CD4-positive, alpha-beta memory T cell (primary cell): ENCODE data around the gene ACOT12. TPM values are rescaled to one million over a fixed set of nuclear protein-coding genes. Genes with fewer than 3 reads are reported as not detected.
A peak's percentile ranks its signal among the peaks of the same experiment; 100 is the strongest.

ENCODE experiments used
- CTCF ChIA-PET: fragments of 350-600 bp; sonication (Branson Sonifier 250); formaldehyde crosslinking; loops from one replicate; lab custom pipeline; 2021; ENCODE audit warnings: inconsistent platforms; ENCODE audit not compliant: partially characterized antibody; lab: Charles Lee
- POLR2A ChIA-PET: fragments of 350-600 bp; sonication (Branson Sonifier 250); formaldehyde crosslinking; loops from one replicate; lab custom pipeline; 2021; ENCODE audit not compliant: partially characterized antibody; lab: Charles Lee
- DNase-seq, 5 donors: peaks; one replicate each; pipeline versions ENCODE4 v3.0.0 to v3.0.0-alpha.2; 2020 to 2022; ENCODE audit warnings: mixed read lengths in 1 of 5
- H3K27ac ChIP-seq: one replicate; pipeline ENCODE4 v1.7.0; 2013; ENCODE audit warnings: low read depth, low read length
- H3K27me3 ChIP-seq: 2 replicates; pipeline ENCODE4 v1.7.0; 2013; ENCODE audit warnings: mild to moderate bottlenecking, low read length, moderate library complexity; ENCODE audit not compliant: insufficient read depth
- H3K36me3 ChIP-seq: 2 replicates; pipeline ENCODE4 v1.7.0; 2013; ENCODE audit warnings: mild to moderate bottlenecking, low read length, moderate library complexity; ENCODE audit not compliant: insufficient read depth
- H3K4me1 ChIP-seq: 2 replicates; pipeline ENCODE4 v1.7.0; 2013; ENCODE audit warnings: mild to moderate bottlenecking, low read length, moderate library complexity; ENCODE audit not compliant: insufficient read depth
- H3K4me3 ChIP-seq, 2 donors: one replicate each; pipeline ENCODE4 v1.7.0; 2013; ENCODE audit warnings: low read length in 2 of 2, mild to moderate bottlenecking in 1 of 2
- H3K9me3 ChIP-seq, 2 donors: one replicate each; pipeline ENCODE4 v1.7.0; 2013; ENCODE audit warnings: low read length in 2 of 2, control low read depth in 1 of 2; ENCODE audit not compliant: control insufficient read depth in 1 of 2
- H3K27ac Mint-ChIP-seq, 7 donors: one replicate each; pipeline ENCODE4 v1.8.0; 2020 to 2021; ENCODE audit warnings: mixed read lengths in 7 of 7, mild to moderate bottlenecking in 6 of 7, inconsistent platforms in 3 of 7, moderate library complexity in 3 of 7
- H3K27me3 Mint-ChIP-seq, 2 donors: one replicate each; pipeline ENCODE4 v1.8.0; 2020 to 2021; ENCODE audit warnings: mixed read lengths in 2 of 2
- H3K36me3 Mint-ChIP-seq, 2 donors: one replicate each; pipeline ENCODE4 v1.8.0; 2020 to 2021; ENCODE audit warnings: mixed read lengths in 2 of 2, inconsistent platforms in 1 of 2, mild to moderate bottlenecking in 1 of 2
- H3K4me1 Mint-ChIP-seq, 4 donors: one replicate each; pipeline ENCODE4 v1.8.0; 2020 to 2021; ENCODE audit warnings: mixed read lengths in 4 of 4, mild to moderate bottlenecking in 1 of 4
- H3K4me3 Mint-ChIP-seq, 8 donors: one replicate each; pipeline ENCODE4 v1.8.0; 2020 to 2021; ENCODE audit warnings: mixed read lengths in 8 of 8, mild to moderate bottlenecking in 7 of 8, moderate library complexity in 6 of 8, inconsistent platforms in 3 of 8
- H3K9me3 Mint-ChIP-seq, 8 donors: one replicate each; pipeline ENCODE4 v1.8.0; 2020 to 2021; ENCODE audit warnings: mixed read lengths in 8 of 8, mild to moderate bottlenecking in 5 of 8, inconsistent platforms in 3 of 8, moderate library complexity in 1 of 8
- intact Hi-C: fragments of 100-400 bp; cut with micrococcal nuclease; formaldehyde crosslinking; loops from one replicate; pipeline ENCODE4 v1.15.1; 2023
- polyA plus RNA-seq, 2 donors: library from polyadenylated mRNA; unstranded; fragments of 300-500 nt; fragmentation: Illumina TruSeq; gene quantifications; one replicate each; pipeline ENCODE4 v1.2.3, GENCODE V29; 2021
- total RNA-seq, 2 experiments: library from RNA; stranded (reverse); gene quantifications; one replicate each; pipeline ENCODE4 v1.2.3, GENCODE V29; 2021

The ACOT12 gene
- total and polyA plus RNA-seq, 4 experiments from 2014 or later: 0.41 TPM; not detected in 3

GRCh38 chr5:81314581-81314980 lies 79.4 kb downstream of the ACOT12 start:
- Histone ChIP-seq H3K4me3 (no peak overlapping the region), H3K4me1 (no peaks in the 10 kb centered on the region), H3K9me3 (no peaks in the 10 kb centered on the region), H3K27ac (no peak overlapping the region), H3K36me3 (peaks cover 6% of the 10 kb centered on the region), H3K27me3 (no peaks in the 10 kb centered on the region)
- no peaks in the 10 kb centered on the region for H3K4me1 Mint-ChIP-seq
- H3K9me3 Mint-ChIP-seq: peaks cover 0 to 2% (median 0%) of the 10 kb centered on the region in 8 donors
- CTCF ChIA-PET: interaction anchor here (1.7 kb wide), 1 partner anchor 15 kb away, joined by 4 read pairs; no protein-coding TSS in a partner anchor
- H3K27me3 Mint-ChIP-seq: no peaks in the 10 kb centered on the region
- POLR2A ChIA-PET: no interaction called here
- intact Hi-C loops: no loop called here
- H3K4me3 Mint-ChIP-seq: no peak overlapping the region
- no peak overlapping the region for H3K27ac Mint-ChIP-seq
- DNase-seq: no peak
- H3K36me3 Mint-ChIP-seq: peaks cover 29 to 46% of the 10 kb centered on the region in 2 donors

GRCh38 chr5:81313686-81314085 lies 80.2 kb downstream of the ACOT12 start:
- Mint-ChIP-seq H3K36me3 (peaks cover 34 to 54% of the 10 kb centered on the region in 2 donors), H3K4me3 (no peak overlapping the region), H3K9me3 (peaks cover 0 to 2% (median 0%) of the 10 kb centered on the region in 8 donors), H3K4me1 (no peaks in the 10 kb centered on the region), H3K27ac (no peak overlapping the region), H3K27me3 (no peaks in the 10 kb centered on the region)
- Histone ChIP-seq H3K4me3 (no peak overlapping the region), H3K9me3 (no peaks in the 10 kb centered on the region), H3K27ac (no peak overlapping the region), H3K4me1 (no peaks in the 10 kb centered on the region), H3K27me3 (no peaks in the 10 kb centered on the region), H3K36me3 (peaks cover 6% of the 10 kb centered on the region)
- ChIA-PET CTCF (interaction anchor here (1.2 to 1.6 kb wide), 2 partner anchors 12 to 14 kb away, joined by 3 to 5 read pairs; partner anchors contain the start of gene ZCCHC9), POLR2A (no interaction called here)
- no peak for DNase-seq
- intact Hi-C loops: no loop called here

GRCh38 chr5:81313278-81313677 lies 80.7 kb downstream of the ACOT12 start:
- CTCF ChIA-PET: interaction anchor here (1.2 to 1.6 kb wide), 2 partner anchors 12 to 14 kb away, joined by 3 to 5 read pairs; partner anchors contain the start of gene ZCCHC9
- H3K36me3 ChIP-seq: peaks cover 6% of the 10 kb centered on the region
- H3K36me3 Mint-ChIP-seq: peaks cover 34 to 56% of the 10 kb centered on the region in 2 donors

GRCh38 chr5:81310402-81311063 lies 83.4 kb downstream of the ACOT12 start:
- Mint-ChIP-seq H3K9me3 (no peaks in the 10 kb centered on the region), H3K27me3 (no peaks in the 10 kb centered on the region), H3K36me3 (peaks cover 34 to 56% of the 10 kb centered on the region in 2 donors), H3K4me3 (no peak overlapping the region), H3K4me1 (peaks cover 0 to 9% (median 2%) of the 10 kb centered on the region in 4 donors), H3K27ac (peak overlapping the region in 4 of 7 donors; percentile 7 to 20 (median 17))
- POLR2A ChIA-PET: no interaction called here
- peaks cover 6% of the 10 kb centered on the region for H3K36me3 ChIP-seq
- DNase-seq: no peak
- no peaks in the 10 kb centered on the region for H3K9me3 ChIP-seq
- no peak overlapping the region for H3K27ac ChIP-seq
- H3K4me1 ChIP-seq: no peaks in the 10 kb centered on the region
- intact Hi-C loops: no loop called here
- no peaks in the 10 kb centered on the region for H3K27me3 ChIP-seq
- CTCF ChIA-PET: interaction anchor here (1.0 kb wide), 1 partner anchor 9 kb away, joined by 4 read pairs; no protein-coding TSS in a partner anchor
- H3K4me3 ChIP-seq: no peak overlapping the region

More at GRCh38 chr5:81313278-81313677, 80.7 kb downstream of the ACOT12 start:
- no peak overlapping the region for H3K4me3 Mint-ChIP-seq
- no peak overlapping the region for H3K27ac ChIP-seq
- no peaks in the 10 kb centered on the region for H3K4me1 ChIP-seq
- intact Hi-C loops: no loop called here
- H3K27me3 ChIP-seq: no peaks in the 10 kb centered on the region
- no peak overlapping the region for H3K27ac Mint-ChIP-seq
- H3K4me1 Mint-ChIP-seq: no peaks in the 10 kb centered on the region
- H3K27me3 Mint-ChIP-seq: no peaks in the 10 kb centered on the region
- H3K4me3 ChIP-seq: no peak overlapping the region
- H3K9me3 Mint-ChIP-seq: peaks cover 0 to 2% (median 0%) of the 10 kb centered on the region in 8 donors
- POLR2A ChIA-PET: no interaction called here
- no peaks in the 10 kb centered on the region for H3K9me3 ChIP-seq
- DNase-seq: no peak

- Mint-ChIP-seq H3K4me1 (peaks cover 3 to 17% (median 9%) of the 10 kb centered on the region in 4 donors), H3K9me3 (no peaks in the 10 kb centered on the region), H3K4me3 (no peak overlapping the region), H3K27me3 (no peaks in the 10 kb centered on the region), H3K36me3 (peaks cover 34 to 57% of the 10 kb centered on the region in 2 donors), H3K27ac (no peak overlapping the region)
- Histone ChIP-seq H3K27ac (no peak overlapping the region), H3K27me3 (no peaks in the 10 kb centered on the region), H3K4me1 (no peaks in the 10 kb centered on the region), H3K36me3 (peaks cover 6% of the 10 kb centered on the region), H3K9me3 (no peaks in the 10 kb centered on the region), H3K4me3 (no peak overlapping the region)
- intact Hi-C loops: loop anchor here (10.0 kb wide), 2 partner anchors 824 to 1694 kb away; partner anchors contain the start of genes FAM151B and TENT2
- ChIA-PET POLR2A (no interaction called here), CTCF (no interaction called here)
- DNase-seq: no peak
These were observed 85.1 kb downstream of the ACOT12 start for GRCh38 chr5:81308836-81309235.

- H3K4me1 ChIP-seq: peaks cover 11% of the 10 kb centered on the region
- DNase-seq: no peak
- Mint-ChIP-seq H3K9me3 (no peaks in the 10 kb centered on the region), H3K27ac (no peak overlapping the region), H3K4me3 (no peak overlapping the region), H3K36me3 (peaks cover 16 to 35% of the 10 kb centered on the region in 2 donors), H3K27me3 (no peaks in the 10 kb centered on the region), H3K4me1 (peaks cover 16 to 38% (median 26%) of the 10 kb centered on the region in 4 donors)
- peaks cover 1% of the 10 kb centered on the region for H3K36me3 ChIP-seq
- no peak overlapping the region for H3K27ac ChIP-seq
- POLR2A ChIA-PET: no interaction called here
- no peaks in the 10 kb centered on the region for H3K27me3 ChIP-seq
- intact Hi-C loops: loop anchor here (10.0 kb wide), 2 partner anchors 821 to 1691 kb away; partner anchors contain the start of genes FAM151B and TENT2
- CTCF ChIA-PET: no interaction called here
- H3K9me3 ChIP-seq: no peaks in the 10 kb centered on the region
- H3K4me3 ChIP-seq: no peak overlapping the region
These were observed 88.1 kb downstream of the ACOT12 start for GRCh38 chr5:81305785-81306184.

- H3K27me3 ChIP-seq: no peaks in the 10 kb centered on the region
- H3K27me3 Mint-ChIP-seq: no peaks in the 10 kb centered on the region
- CTCF ChIA-PET: no interaction called here
- intact Hi-C loops: loop anchor here (5.0 to 10.0 kb wide), 3 partner anchors 341 to 1689 kb away; partner anchors contain the start of genes FAM151B, RASGRF2 and TENT2
- H3K36me3 ChIP-seq: no peaks in the 10 kb centered on the region
- H3K36me3 Mint-ChIP-seq: peaks cover 6 to 22% of the 10 kb centered on the region in 2 donors
- peaks cover 30% of the 10 kb centered on the region for H3K4me1 ChIP-seq
- POLR2A ChIA-PET: interaction anchor here (2.3 kb wide), 1 partner anchor 447 kb away, joined by 14 read pairs; the partner anchor contains the start of gene SSBP2
- no peak for DNase-seq
- H3K9me3 Mint-ChIP-seq: no peaks in the 10 kb centered on the region
- H3K27ac ChIP-seq: no peak overlapping the region
- H3K4me3 ChIP-seq: no peak overlapping the region
- no peaks in the 10 kb centered on the region for H3K9me3 ChIP-seq
- peak overlapping the region in 4 of 7 donors; percentile 3 to 80 (median 38) for H3K27ac Mint-ChIP-seq
- peaks cover 30 to 57% (median 41%) of the 10 kb centered on the region in 4 donors for H3K4me1 Mint-ChIP-seq
- H3K4me3 Mint-ChIP-seq: peak overlapping the region in 5 of 8 donors; percentile 9 to 57 (median 43)
These were observed 90.4 kb downstream of the ACOT12 start for GRCh38 chr5:81303563-81303962.
